Measurements from ENCODE around the gene TNC. TPM values are rescaled to one million over a fixed set of nuclear protein-coding genes. Genes with fewer than 3 reads are reported as not detected.

The TNC gene
- total and polyA plus RNA-seq, 9 donors: 1.2 to 108 (median 1.9) TPM

GRCh38 chr9:115010874-115011273, 107.1 kb downstream of the TNC start:
- WGBS, 3 donors: 49 to 58% (median 49%) methylated on average over 3 of the region's 3 CpGs
- TF ChIP-seq CTCF (IDR thresholded peaks at IDR 0.05): no peak
- no peak for TF ChIP-seq EP300 (IDR thresholded peaks at IDR 0.05)
- H3K27me3 ChIP-seq: no peaks in the 10 kb centered on the region
- H3K27ac ChIP-seq: no peak overlapping the region
- intact Hi-C loops (cut with DNase I): loop anchor here in 2 of 4 donors (5.0 to 10.0 kb wide), 2 partner anchors 576 to 604 kb away; no protein-coding TSS in a partner anchor
- no peaks in the 10 kb centered on the region for H3K4me1 ChIP-seq (ENCODE audit: insufficient read depth)
- H3K9me3 ChIP-seq: no peaks in the 10 kb centered on the region
- no peak for DNase-seq
- no peak overlapping the region for H3K4me3 ChIP-seq
- no peaks in the 10 kb centered on the region for H3K36me3 ChIP-seq

- H3K4me3 ChIP-seq: no peak overlapping the region
- no peaks in the 10 kb centered on the region for H3K4me1 ChIP-seq (ENCODE audit: insufficient read depth)
- no peaks in the 10 kb centered on the region for H3K27me3 ChIP-seq
- WGBS, 3 donors: 63 to 80% (median 76%) methylated on average over 7 of the region's 7 CpGs
- no peak overlapping the region for H3K27ac ChIP-seq
- no peaks in the 10 kb centered on the region for H3K36me3 ChIP-seq
- no peak for TF ChIP-seq POLR2A (IDR thresholded peaks at IDR 0.05)
- no peak for TF ChIP-seq CTCF (IDR thresholded peaks at IDR 0.05)
- no peak for TF ChIP-seq EP300 (IDR thresholded peaks at IDR 0.05)
- DNase-seq: no peak
- intact Hi-C loops (cut with DNase I): no loop called here
- no peaks in the 10 kb centered on the region for H3K9me3 ChIP-seq
These were observed 109.3 kb downstream of the TNC start for GRCh38 chr9:115008536-115009270.

GRCh38 chr9:115006660-115007059, 111.3 kb downstream of the TNC start:
- H3K36me3 ChIP-seq: no peaks in the 10 kb centered on the region
- no peaks in the 10 kb centered on the region for H3K9me3 ChIP-seq
- intact Hi-C loops (cut with DNase I): no loop called here
- H3K27me3 ChIP-seq: no peaks in the 10 kb centered on the region
- no peak overlapping the region for H3K27ac ChIP-seq
- TF ChIP-seq POLR2A (IDR thresholded peaks at IDR 0.05) (no peak), EP300 (IDR thresholded peaks at IDR 0.05) (no peak), CTCF (IDR thresholded peaks at IDR 0.05) (no peak)
- no peak for DNase-seq
- H3K4me1 ChIP-seq (ENCODE audit: insufficient read depth): no peaks in the 10 kb centered on the region
- H3K4me3 ChIP-seq: no peak overlapping the region
- 88 to 94% (median 93%) methylated on average over 3 of the region's 3 CpGs for WGBS, 3 donors

GRCh38 chr9:115005322-115005721, 112.6 kb downstream of the TNC start:
- no peak for DNase-seq
- H3K4me1 ChIP-seq (ENCODE audit: insufficient read depth): no peaks in the 10 kb centered on the region
- TF ChIP-seq EP300 (IDR thresholded peaks at IDR 0.05) (no peak), CTCF (IDR thresholded peaks at IDR 0.05) (no peak), POLR2A (IDR thresholded peaks at IDR 0.05) (no peak)
- WGBS, 3 donors: 78 to 89% (median 83%) methylated on average over 4 of the region's 4 CpGs
- no peaks in the 10 kb centered on the region for H3K36me3 ChIP-seq
- intact Hi-C loops (cut with DNase I): no loop called here
- no peaks in the 10 kb centered on the region for H3K9me3 ChIP-seq
- H3K4me3 ChIP-seq: no peak overlapping the region
- H3K27me3 ChIP-seq: no peaks in the 10 kb centered on the region
- no peak overlapping the region for H3K27ac ChIP-seq
